Activated CD4-positive, alpha-beta T cell treated with anti-CD3 and anti-CD28 coated beads, Interleukin-10, Interleukin-2, amounts not matched to agents 100 ng/mL and 50 ng/mL, durations not matched to agents 16 hours and 8 hours (primary cell): ENCODE measurements around the gene ZNF555.
A peak's percentile ranks its signal among the peaks of the same experiment; 100 is the strongest.
"Not testable (repeated sequence)": the region's sequence is repeated elsewhere in the genome, so short reads cannot be mapped to it uniquely, and the experiment has no call there.

Experiments
- DNase-seq: peaks from one replicate; pipeline ENCODE4 v3.0.0-alpha.2; 2020

ZNF555 gene

GRCh38 chr19:2807379-2808128 is 33.7 kb upstream of the ZNF555 start:
- no peak for DNase-seq

GRCh38 chr19:2808129-2808941 is 32.9 kb upstream of the ZNF555 start:
- no peak for DNase-seq

GRCh38 chr19:2809387-2810140 is 31.7 kb upstream of the ZNF555 start:
- no peak for DNase-seq

DNA sequence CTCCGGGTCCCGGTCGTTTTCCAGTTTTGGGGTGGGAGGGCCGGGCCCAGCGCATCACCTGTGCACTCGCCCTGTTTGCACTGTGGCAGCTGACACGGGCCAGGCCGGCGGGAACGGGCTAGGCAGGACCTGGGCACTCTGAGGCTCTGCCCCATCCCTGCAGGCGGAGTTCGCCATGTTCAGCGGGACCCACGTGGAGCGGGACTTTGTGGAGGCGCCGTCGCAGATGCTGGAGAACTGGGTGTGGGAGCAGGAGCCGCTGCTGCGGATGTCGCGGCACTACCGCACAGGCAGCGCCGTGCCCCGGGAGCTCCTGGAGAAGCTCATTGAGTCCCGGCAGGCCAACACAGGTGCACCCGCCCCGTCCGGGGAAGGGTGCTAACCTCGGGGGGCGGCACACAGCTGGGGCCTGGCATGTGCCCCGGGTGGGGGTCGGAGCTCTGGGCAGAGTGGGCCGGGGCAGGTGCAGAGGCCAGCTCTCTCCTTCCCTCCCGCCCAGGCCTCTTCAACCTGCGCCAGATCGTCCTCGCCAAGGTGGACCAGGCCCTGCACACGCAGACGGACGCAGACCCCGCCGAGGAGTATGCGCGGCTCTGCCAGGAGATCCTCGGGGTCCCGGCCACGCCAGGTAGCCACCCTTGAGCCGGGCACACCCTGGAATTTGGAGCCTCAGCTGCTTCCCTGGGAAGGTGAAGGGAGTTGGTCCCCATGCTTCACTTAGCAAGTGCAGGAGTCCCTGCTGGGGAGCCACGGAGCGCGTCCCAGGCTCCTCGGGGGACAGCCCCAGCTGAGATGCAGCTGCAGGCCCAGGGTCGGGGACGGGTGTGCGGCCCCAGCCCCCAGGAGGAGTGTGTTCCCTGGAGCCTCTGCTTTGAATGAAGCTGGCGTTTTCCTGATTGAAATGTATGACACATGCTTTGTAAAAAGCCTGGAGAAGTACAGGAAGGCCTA is 30.9 kb upstream of the ZNF555 start:
- DNase-seq: no peak

DNA sequence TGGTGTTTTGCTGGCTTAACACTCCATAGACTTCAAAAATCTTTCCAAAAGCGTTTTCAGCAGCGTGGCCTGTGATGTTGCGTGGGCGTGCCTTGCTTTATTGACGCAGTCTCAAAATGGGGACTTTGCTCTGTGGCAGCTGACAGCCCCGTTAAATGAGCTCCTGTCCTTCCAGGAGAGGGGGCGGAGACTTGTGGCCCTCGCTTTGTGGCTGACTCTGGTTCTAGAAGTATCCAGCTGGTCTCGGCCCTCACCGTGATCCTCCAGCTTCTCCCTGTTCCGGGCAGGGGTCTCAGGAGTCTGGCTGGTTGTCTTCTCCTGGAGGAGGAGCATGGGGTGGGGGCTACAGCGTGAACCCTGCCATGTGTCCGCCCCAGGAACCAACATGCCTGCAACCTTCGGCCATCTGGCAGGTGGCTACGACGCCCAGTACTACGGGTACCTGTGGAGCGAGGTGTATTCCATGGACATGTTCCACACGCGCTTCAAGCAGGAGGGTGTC is 30.0 kb upstream of the ZNF555 start:
- DNase-seq: no peak

- DNase-seq: no peak
Observed at GRCh38 chr19:2811735-2812413, 29.4 kb upstream of the ZNF555 start.

GRCh38 chr19:2812414-2813234 is 28.7 kb upstream of the ZNF555 start:
- no peak for DNase-seq

DNA sequence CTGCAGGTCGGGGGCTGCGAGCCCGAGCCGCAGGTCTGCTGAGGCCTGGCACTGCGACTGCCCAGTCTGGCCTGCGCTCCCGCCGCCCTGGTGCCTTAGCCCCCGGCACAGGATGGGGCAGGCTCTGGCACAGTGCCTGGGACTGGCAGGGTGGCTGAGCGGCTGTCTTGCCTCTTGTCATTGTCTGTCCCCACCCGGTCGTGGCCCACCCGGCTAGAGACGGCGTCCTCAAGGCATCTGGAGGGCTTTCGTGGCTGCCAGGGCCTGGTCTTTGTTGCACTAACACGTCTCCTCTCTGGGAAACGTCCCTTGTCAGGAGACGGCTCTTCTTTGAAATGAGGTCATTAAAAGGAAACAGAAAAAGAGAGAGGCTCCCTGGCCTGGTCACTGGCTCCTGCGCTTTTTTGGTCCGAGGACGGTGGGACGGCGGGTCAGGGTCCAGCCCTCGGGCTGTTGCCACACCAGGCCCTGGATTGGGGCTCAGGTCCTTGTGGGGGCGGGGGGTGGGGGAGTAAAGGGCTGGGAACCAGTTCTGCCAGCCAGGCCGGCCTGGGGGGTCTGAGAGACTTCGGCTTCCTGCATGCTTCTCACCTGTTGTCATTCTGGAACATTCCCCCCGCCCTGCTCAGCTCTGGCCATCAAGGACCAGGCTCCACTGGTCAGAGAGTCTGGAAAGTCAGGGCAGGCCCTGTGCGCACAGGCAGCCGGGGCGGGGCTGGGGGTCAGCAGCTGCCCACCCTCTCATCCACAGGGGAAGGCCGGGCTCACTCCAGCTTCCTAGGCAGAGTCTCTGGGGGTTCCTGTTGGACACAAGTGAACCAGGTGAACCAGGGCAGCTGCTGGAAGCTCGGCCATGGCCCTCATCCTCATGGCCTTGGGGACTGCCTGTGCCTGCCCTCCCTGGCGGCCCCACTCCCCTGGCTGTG is 27.8 kb upstream of the ZNF555 start:
- no peak for DNase-seq

GRCh38 chr19:2814426-2814825 is 26.8 kb upstream of the ZNF555 start:
- DNase-seq: no peak

DNA sequence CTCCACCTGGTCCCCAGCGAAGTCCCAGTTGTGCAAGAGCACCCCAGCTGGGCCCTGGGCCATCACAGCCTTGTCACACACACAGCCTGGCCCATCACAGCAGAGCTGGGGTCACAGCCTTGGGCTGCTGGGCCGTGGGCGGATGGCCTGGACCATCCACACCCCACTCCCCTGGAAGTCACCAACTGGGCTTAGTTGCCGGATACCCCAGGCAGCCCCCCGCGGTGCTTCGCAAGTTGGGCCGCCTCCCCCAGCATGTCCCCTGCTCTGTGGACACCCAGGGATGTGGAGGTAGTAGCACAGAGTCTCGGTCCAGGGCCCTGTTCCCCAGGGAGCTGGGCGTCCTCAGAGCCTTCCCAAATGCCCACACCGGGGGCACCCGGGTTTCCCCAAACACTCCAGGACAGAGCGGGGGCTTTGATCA is 26.1 kb upstream of the ZNF555 start:
- no peak for DNase-seq

DNA sequence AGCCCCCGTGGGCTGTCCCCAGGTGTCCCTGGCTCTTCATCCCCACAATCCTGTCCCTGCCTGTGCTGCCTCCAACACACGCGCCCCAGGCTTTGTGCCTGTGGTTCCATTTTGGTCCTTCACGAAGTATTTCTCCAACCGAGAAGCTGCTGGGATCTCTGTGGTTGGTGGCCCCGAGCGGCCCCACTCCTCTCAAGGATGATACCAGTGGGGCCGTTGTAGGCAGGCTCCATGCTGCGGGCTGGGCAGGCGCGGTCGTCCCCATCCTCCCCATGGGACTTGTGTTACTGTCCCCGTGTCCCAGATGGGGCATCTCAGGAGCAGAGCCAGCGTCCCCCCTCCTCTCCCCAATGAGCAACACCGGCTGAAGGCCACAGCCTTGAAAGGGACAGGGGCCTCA is 25.4 kb upstream of the ZNF555 start:
- no peak for DNase-seq

DNA sequence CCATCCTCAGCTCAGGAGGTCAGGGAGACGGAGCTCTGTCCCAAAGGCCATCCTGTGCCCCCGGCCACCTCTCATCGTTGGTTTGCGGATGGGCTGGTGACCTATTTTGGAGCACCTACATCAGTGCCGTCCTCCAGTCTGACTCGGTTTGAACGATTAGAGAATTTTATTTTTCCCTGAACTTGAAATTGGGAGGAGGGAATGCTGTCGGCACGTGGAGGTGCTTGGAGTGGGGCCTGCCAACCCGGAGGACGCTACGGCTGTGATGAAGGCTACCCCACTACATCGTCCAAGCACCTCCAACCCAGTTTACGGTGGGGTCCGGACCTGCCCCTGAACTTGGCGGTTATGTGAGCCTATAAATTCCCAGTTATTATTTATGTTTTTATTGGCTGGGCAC is 24.6 kb upstream of the ZNF555 start:
- DNase-seq: no peak

- not testable (repeated sequence) for DNase-seq
Observed at GRCh38 chr19:2817237-2817829, 23.9 kb upstream of the ZNF555 start.

DNA sequence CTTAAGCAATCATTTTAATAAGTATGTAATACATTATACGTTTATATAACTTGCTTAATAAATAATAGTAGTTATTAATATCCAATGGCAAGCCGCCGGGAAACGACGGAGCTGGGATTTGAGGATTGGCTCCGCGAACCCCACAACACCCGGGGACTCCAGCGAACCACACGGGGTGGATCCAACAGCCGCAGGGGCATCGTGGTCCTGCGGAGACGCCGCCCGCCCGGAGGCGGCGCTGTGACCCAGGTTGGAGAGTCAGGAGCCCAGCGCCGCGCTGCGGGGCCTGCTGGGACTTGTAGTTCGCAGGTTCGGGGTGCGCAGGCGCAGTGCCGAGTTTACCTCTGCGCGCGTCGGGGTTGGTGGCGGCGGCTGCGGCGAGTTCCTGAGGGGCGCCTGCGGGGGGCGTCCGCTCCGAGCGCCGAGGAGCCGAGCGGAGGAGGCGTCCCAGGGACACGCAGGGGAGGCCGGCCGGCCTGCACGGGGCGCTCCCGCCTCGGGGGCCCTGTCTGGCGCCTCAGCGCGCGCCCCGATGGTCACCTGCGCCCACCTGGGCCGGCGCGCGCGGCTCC is 21.6 kb upstream of the ZNF555 start, which contains the start of gene ZNF554:
Gene ZNF554 (plus strand): TSS at position 329 of the 572 bp plus-strand sequence. CDS start 204 bp downstream, at position 533.
- DNase-seq: peak; percentile 98

DNA sequence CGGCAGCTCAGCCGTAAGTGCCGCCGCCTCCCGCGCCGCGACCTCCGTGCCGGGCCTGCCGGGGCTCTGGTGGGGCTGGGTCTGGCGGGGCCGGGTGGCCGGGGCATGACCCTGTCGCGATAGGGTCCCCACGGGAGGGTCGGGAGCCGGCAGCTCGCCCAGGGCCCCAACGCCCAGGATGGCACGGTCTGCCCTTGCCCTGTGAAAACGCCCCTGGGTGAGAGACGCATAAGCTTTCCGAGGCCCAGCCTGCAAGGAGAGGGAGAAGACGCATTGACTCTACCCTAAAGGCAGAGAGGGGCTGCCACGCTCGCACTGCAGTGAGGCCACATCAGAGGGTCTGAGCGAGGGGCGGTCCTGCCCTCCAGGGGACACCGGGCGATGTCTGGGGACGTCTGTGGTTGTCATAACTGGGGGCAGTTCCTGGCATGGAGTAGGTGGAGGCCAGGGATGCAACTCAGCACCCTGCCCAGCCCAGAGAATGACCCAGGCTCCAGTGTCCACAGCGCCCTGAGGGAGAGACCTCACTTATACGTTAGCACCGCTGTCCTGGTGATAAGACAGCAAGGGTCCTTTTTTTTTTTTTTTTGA is 21.1 kb upstream of the ZNF555 start:
- no peak for DNase-seq

DNA sequence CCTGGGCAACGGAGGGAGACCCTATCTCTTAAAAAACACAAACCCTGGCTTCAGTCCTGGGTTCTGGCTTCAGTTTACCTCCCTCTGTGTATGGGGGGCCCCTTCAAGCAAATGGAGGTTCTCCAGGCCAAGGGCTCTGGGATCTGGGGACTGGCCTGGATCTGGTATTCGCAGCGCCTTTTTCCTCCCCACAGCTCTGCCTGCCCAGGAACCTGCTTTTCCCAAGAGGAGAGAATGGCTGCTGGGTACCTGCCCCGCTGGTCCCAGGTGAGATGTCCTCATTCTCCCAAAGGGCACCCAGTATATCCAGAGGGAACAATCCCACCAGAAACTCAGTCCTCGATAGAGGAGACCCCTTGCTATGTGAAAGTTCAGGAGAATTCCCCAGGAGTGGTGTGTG is 18.4 kb upstream of the ZNF555 start:
- DNase-seq: no peak

DNA sequence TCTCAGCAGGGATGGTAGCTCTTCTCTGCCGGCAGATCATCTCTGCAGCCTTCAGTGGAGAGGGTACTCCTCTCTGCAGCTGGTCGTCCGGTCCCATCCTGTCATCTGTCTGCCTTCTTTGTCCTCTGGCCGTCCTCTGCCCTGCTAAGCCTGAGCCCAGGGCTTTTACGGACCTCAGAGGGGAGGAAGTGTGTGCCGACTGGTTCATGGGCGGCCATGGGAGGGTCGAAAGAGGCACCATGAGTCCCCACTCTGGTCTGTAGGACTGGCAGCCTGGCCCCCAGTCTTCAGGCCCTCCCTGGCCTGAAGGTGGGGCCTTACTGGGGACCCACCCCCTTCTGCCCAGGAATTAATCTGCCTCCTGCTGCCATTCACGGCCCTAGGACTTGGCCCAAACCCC is 17.6 kb upstream of the ZNF555 start:
- no peak for DNase-seq

GRCh38 chr19:2824129-2824528 is 17.1 kb upstream of the ZNF555 start:
- no peak for DNase-seq
